Esophagus muscularis mucosa (tissue), 4 donors: ENCODE data around the gene CDC37L1. TPM values are rescaled to one million over a fixed set of nuclear protein-coding genes. Genes with fewer than 3 reads are reported as not detected.
"Not testable (repeated sequence)": the region's sequence is repeated elsewhere in the genome, so short reads cannot be mapped to it uniquely, and the experiment has no call there.

Experiments used
- DNase-seq: peaks from one replicate; pipeline ENCODE4 v3.0.0-alpha.2; 2017; ENCODE audit errors: extremely low spot score
- H3K27ac ChIP-seq, 4 donors: fragments of 200-600 bp; sonication (generic); replicated peaks in 1 of 4; 1 replicate in 3 of 4; 2 replicates in 1 of 4; pipeline ENCODE4 v1.5.1; 2016 to 2019; ENCODE audit warnings: mild to moderate bottlenecking in 1 of 4
- H3K27me3 ChIP-seq, 4 donors: fragments of 200-600 bp; sonication (generic); one replicate each; pipeline versions ENCODE4 v1.5.1 to v1.6.0; 2016 to 2019
- H3K36me3 ChIP-seq, 4 donors: fragments of 200-600 bp; sonication (generic); one replicate each; pipeline ENCODE4 v1.5.1; 2016 to 2019
- H3K4me1 ChIP-seq, 4 donors: fragments of 200-600 bp; sonication (generic); one replicate each; pipeline ENCODE4 v1.5.1; 2016 to 2019
- H3K4me3 ChIP-seq, 4 donors: fragments of 200-600 bp; sonication (generic); 1 replicate in 2 of 4; 2 replicates in 2 of 4; pipeline ENCODE4 v1.5.1; 2016 to 2019; ENCODE audit warnings: mild to moderate bottlenecking in 4 of 4, moderate library complexity in 1 of 4
- H3K9me3 ChIP-seq, 4 donors: fragments of 200-600 bp; sonication (generic); 1 replicate in 3 of 4; 2 replicates in 1 of 4; pipeline ENCODE4 v1.5.1; 2016 to 2019
- CTCF ChIP-seq, 3 experiments: fragments of 200-600 bp in 2 of 3; fragments of 450-650 bp in 1 of 3; sonication (generic) in 2 of 3; IDR thresholded peaks; one replicate each; pipeline ENCODE4 v1.5.1; 2017 to 2019; ENCODE audit warnings: antibody characterized with exemption in 3 of 3, mild to moderate bottlenecking in 2 of 3, moderate library complexity in 1 of 3
- EP300 ChIP-seq: sonication (generic); formaldehyde crosslinking; IDR thresholded peaks from one replicate; pipeline ENCODE4 v1.6.1; 2017; ENCODE audit warnings: antibody characterized with exemption
- POLR2A ChIP-seq: fragments of 450-650 bp; IDR thresholded peaks from one replicate; pipeline ENCODE4 v1.6.1; 2017; ENCODE audit warnings: antibody characterized with exemption, moderate library complexity, mild to moderate bottlenecking, low read depth
- POLR2AphosphoS5 ChIP-seq, 2 donors: sonication (generic); formaldehyde crosslinking; IDR thresholded peaks; one replicate each; pipeline ENCODE4 v1.6.1; 2017; ENCODE audit warnings: antibody characterized with exemption in 2 of 2
- WGBS: methylation state at CpG from one replicate; pipeline ENCODE4 v1.1.5; 2018; 5-methylcytosine and 5-hydroxymethylcytosine counted together
- intact Hi-C: fragments of 100-400 bp; cut with DNase I; formaldehyde crosslinking; loops from one replicate; pipeline ENCODE4 v1.15.1; 2023
- total RNA-seq, 4 donors: library from RNA; depleted of rRNA; stranded (reverse); fragments of >200 nt; gene quantifications; one replicate each; pipeline versions ENCODE4 v1.1.0 to v1.2.1, GENCODE V29; 2016

CDC37L1 gene
- total RNA-seq, 4 donors from 2014 or later: 78.3 to 115 (median 86.4) TPM

GRCh38 chr9:4746278-4747030, 67.1 kb downstream of the CDC37L1 start:
- no peak for TF ChIP-seq POLR2A
- no peak for TF ChIP-seq CTCF (IDR thresholded peaks at IDR 0.05)
- no peak for TF ChIP-seq EP300
- no peak for TF ChIP-seq POLR2AphosphoS5 (IDR thresholded peaks at IDR 0.05)
- Histone ChIP-seq H3K27ac (no peak overlapping the region), H3K9me3 (no peaks in the 10 kb centered on the region), H3K27me3 (no peaks in the 10 kb centered on the region), H3K36me3 (no peaks in the 10 kb centered on the region), H3K4me1 (peaks cover 0 to 15% (median 10%) of the 10 kb centered on the region in 4 donors), H3K4me3 (no peak overlapping the region)
- DNase-seq: no peak
- 88% methylated on average over 2 of the region's 2 CpGs for WGBS
- intact Hi-C loops: no loop called here

GRCh38 chr9:4748612-4749011, 69.2 kb downstream of the CDC37L1 start:
- no peak for DNase-seq
- Histone ChIP-seq H3K36me3 (no peaks in the 10 kb centered on the region), H3K9me3 (no peaks in the 10 kb centered on the region), H3K4me1 (peaks cover 0 to 2% (median 0%) of the 10 kb centered on the region in 4 donors), H3K27ac (no peak overlapping the region), H3K27me3 (no peaks in the 10 kb centered on the region), H3K4me3 (no peak overlapping the region)
- intact Hi-C loops: no loop called here
- TF ChIP-seq POLR2A: no peak
- TF ChIP-seq CTCF (IDR thresholded peaks at IDR 0.05): no peak
- no peak for TF ChIP-seq POLR2AphosphoS5 (IDR thresholded peaks at IDR 0.05)
- TF ChIP-seq EP300: no peak
- 91% methylated on average over 5 of the region's 5 CpGs for WGBS

- H3K4me1 ChIP-seq: peaks cover 0 to 2% (median 0%) of the 10 kb centered on the region in 4 donors
- intact Hi-C loops: loop anchor here (10.0 kb wide), 1 partner anchor 675 kb away; no protein-coding TSS in a partner anchor
- H3K27ac ChIP-seq: no peak overlapping the region
- DNase-seq: no peak
- H3K4me3 ChIP-seq: no peak overlapping the region
- no peaks in the 10 kb centered on the region for H3K9me3 ChIP-seq
- no peaks in the 10 kb centered on the region for H3K27me3 ChIP-seq
- TF ChIP-seq CTCF (IDR thresholded peaks at IDR 0.05) (peak; percentile 40 to 63 (median 43)), EP300 (no peak)
- WGBS: 45% methylated on average over 8 of the region's 8 CpGs
- H3K36me3 ChIP-seq: no peaks in the 10 kb centered on the region
These were observed 70.8 kb downstream of the CDC37L1 start for GRCh38 chr9:4750023-4750673.

- not testable (repeated sequence) for H3K27me3 ChIP-seq, H3K36me3 ChIP-seq, H3K27ac ChIP-seq, H3K9me3 ChIP-seq, H3K4me3 ChIP-seq, H3K4me1 ChIP-seq, DNase-seq
- intact Hi-C loops: loop anchor here (10.0 kb wide), 1 partner anchor 670 kb away; no protein-coding TSS in a partner anchor
These were observed 75.2 kb downstream of the CDC37L1 start for GRCh38 chr9:4754530-4754929.

GRCh38 chr9:4755026-4755609, 75.7 kb downstream of the CDC37L1 start:
- Histone ChIP-seq H3K4me1 (peaks cover 0 to 8% (median 0%) of the 10 kb centered on the region in 4 donors), H3K9me3 (no peaks in the 10 kb centered on the region), H3K36me3 (no peaks in the 10 kb centered on the region), H3K4me3 (no peak overlapping the region), H3K27ac (no peak overlapping the region), H3K27me3 (peaks cover 0 to 8% (median 0%) of the 10 kb centered on the region in 4 donors)
- TF ChIP-seq EP300 (no peak), CTCF (IDR thresholded peaks at IDR 0.05) (no peak), POLR2A (no peak), POLR2AphosphoS5 (IDR thresholded peaks at IDR 0.05) (no peak)
- 70% methylated on average over 5 of the region's 5 CpGs for WGBS
- no peak for DNase-seq
- intact Hi-C loops: loop anchor here (10.0 kb wide), 1 partner anchor 670 kb away; no protein-coding TSS in a partner anchor
